ENCODE measurements around the gene GALNT17.
"Not testable (repeated sequence)": the region's sequence is repeated elsewhere in the genome, so short reads cannot be mapped to it uniquely, and the experiment has no call there.

The GALNT17 gene

GRCh38 chr7:71165708-71166107 lies 33.8 kb downstream of the GALNT17 start:
- no peak for DNase-seq (ENCODE audit: low read depth)

GRCh38 chr7:71171476-71171875 lies 39.5 kb downstream of the GALNT17 start:
- DNase-seq (ENCODE audit: low read depth), result no peak

GRCh38 chr7:71173955-71174354 lies 42.0 kb downstream of the GALNT17 start:
- no peak for DNase-seq (ENCODE audit: low read depth)

GRCh38 chr7:71182438-71182935 lies 50.5 kb downstream of the GALNT17 start:
- DNase-seq (ENCODE audit: low read depth), result no peak

- DNase-seq (ENCODE audit: low read depth), result no peak
Measured at GRCh38 chr7:71184136-71184535, 52.2 kb downstream of the GALNT17 start.

- DNase-seq (ENCODE audit: low read depth), result no peak
Measured at GRCh38 chr7:71184609-71185008, 52.7 kb downstream of the GALNT17 start.

GRCh38 chr7:71186535-71187057 lies 54.7 kb downstream of the GALNT17 start:
- no peak for DNase-seq (ENCODE audit: low read depth)

- DNase-seq (ENCODE audit: low read depth), result no peak
Measured at GRCh38 chr7:71191771-71192170, 59.8 kb downstream of the GALNT17 start.

GRCh38 chr7:71193099-71193810 lies 61.3 kb downstream of the GALNT17 start:
- DNase-seq (ENCODE audit: low read depth), result no peak

- DNase-seq (ENCODE audit: low read depth), result no peak
Measured at GRCh38 chr7:71198391-71198790, 66.4 kb downstream of the GALNT17 start.

- no peak for DNase-seq (ENCODE audit: low read depth)
Measured at GRCh38 chr7:71198887-71199286, 66.9 kb downstream of the GALNT17 start.

- DNase-seq (ENCODE audit: low read depth), result no peak
Measured at GRCh38 chr7:71206184-71206583, 74.2 kb downstream of the GALNT17 start.

GRCh38 chr7:71208881-71209280 lies 76.9 kb downstream of the GALNT17 start:
- no peak for DNase-seq (ENCODE audit: low read depth)

GRCh38 chr7:71209484-71209883 lies 77.5 kb downstream of the GALNT17 start:
- DNase-seq (ENCODE audit: low read depth), result not testable (repeated sequence)

GRCh38 chr7:71210220-71210619 lies 78.3 kb downstream of the GALNT17 start:
- no peak for DNase-seq (ENCODE audit: low read depth)

- DNase-seq (ENCODE audit: low read depth), result not testable (repeated sequence)
Measured at GRCh38 chr7:71212433-71212832, 80.5 kb downstream of the GALNT17 start.

- no peak for DNase-seq (ENCODE audit: low read depth)
Measured at GRCh38 chr7:71216211-71216610, 84.3 kb downstream of the GALNT17 start.

- DNase-seq (ENCODE audit: low read depth), result no peak
Measured at GRCh38 chr7:71220210-71220695, 88.3 kb downstream of the GALNT17 start.

GRCh38 chr7:71221049-71221448 lies 89.1 kb downstream of the GALNT17 start:
- DNase-seq (ENCODE audit: low read depth), result no peak

GRCh38 chr7:71221549-71221948 lies 89.6 kb downstream of the GALNT17 start:
- DNase-seq (ENCODE audit: low read depth), result no peak

GRCh38 chr7:71227126-71227525 lies 95.2 kb downstream of the GALNT17 start:
- DNase-seq (ENCODE audit: low read depth), result no peak

- DNase-seq (ENCODE audit: low read depth), result no peak
Measured at GRCh38 chr7:71229148-71229547, 97.2 kb downstream of the GALNT17 start.

- DNase-seq (ENCODE audit: low read depth), result no peak
Measured at GRCh38 chr7:71229699-71230098, 97.8 kb downstream of the GALNT17 start.

- DNase-seq (ENCODE audit: low read depth), result no peak
Measured at GRCh38 chr7:71235253-71235652, 103.3 kb downstream of the GALNT17 start.
